Measurements from ENCODE around the gene CGNL1.

CGNL1 gene

DNA sequence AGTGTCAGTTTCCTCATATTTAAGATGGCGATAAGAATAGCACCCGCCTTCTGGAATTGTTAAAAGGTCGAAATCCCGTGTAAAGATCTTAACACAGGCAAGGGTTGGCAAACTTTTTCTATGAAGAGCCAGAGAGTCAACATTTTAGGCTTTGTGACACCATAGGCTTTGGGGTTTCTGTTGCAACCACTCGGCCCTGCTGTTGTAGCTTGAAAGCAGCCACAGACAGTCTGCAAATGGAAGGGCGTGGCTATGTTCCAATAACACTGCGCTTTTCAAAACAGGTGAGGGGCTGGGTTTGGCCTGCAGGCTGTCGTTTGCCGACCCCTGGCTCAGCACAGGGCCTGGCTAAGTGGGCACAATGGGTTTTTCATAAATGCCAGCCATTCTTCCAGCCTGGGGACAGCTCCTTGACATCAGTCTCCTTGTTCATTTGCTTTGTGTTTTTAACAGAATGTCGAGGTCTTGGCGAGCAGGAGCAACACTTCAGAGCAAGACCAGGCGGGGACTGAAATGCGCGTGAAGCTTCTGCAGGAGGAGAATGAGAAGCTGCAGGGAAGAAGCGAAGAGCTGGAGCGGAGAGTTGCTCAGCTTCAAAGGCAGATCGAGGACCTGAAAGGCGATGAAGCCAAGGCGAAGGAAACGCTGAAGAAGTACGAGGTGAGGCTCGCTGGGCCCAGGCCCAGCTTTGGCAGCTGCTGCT is 140.2 kb downstream of the CGNL1 start:
- in situ Hi-C loops (cut with MboI; ENCODE audit: low sequenced_read_pairs): no loop called here

DNA sequence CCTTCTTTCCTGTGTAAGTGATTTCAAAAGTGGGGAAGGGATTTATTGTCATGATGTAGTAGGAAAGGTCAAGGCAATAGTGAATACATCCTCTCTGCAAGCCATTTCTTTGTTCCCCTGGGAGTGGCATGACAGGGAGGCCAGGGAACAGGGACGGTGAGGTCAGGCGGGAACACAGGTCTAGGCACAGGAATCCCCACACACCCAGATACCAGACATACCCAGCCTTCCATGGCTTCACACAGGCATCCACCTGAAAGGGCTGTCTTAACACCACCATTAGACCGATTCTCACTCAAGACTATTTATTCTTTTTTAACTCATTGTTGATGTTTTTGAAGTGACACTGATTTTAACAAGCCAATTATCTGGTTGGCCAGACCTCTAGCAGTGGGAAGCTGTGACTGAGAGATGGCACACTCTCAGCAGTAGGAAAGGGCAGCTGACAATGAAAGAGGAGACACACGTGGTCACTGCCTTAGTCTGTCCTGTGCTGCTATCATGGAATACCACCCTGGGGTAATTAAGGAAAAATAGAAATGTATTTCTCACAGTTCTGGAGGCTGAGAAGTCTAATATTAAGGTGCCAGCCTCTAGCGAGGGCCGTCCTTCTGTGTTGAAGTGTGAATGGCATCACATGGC is 140.8 kb downstream of the CGNL1 start:
- in situ Hi-C loops (cut with MboI; ENCODE audit: low sequenced_read_pairs): no loop called here

DNA sequence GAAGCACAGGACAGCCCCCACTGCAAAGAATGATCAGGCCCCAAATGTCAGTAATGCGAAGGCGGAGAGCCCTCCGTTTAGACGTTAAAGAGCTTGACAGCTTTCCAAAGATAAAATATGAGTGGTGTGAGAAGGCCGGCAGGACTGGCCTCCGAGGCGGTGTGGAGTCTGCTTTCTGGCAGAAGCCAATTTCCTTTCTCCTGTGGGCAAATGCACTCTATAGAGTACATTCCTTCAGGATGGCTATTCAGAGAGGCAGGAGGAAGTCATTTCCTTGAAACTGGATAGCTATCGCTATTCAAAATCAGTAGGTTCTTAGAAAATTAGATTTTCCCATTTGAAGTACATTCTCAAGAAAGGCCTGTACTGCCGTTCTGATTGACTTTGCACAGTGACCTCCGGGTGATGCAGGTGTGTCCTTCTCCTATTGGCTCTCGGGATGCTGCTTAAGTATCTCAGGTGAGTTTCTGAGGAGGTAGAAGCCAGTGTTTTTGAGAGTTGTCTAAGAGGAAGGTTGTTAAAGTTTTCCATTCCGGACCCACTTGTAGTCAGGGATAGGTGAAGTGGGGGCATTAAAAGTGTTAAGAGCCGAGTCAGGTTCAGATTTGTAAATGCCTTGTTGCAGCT is 142.6 kb downstream of the CGNL1 start:
- in situ Hi-C loops (cut with MboI; ENCODE audit: low sequenced_read_pairs): no loop called here

DNA sequence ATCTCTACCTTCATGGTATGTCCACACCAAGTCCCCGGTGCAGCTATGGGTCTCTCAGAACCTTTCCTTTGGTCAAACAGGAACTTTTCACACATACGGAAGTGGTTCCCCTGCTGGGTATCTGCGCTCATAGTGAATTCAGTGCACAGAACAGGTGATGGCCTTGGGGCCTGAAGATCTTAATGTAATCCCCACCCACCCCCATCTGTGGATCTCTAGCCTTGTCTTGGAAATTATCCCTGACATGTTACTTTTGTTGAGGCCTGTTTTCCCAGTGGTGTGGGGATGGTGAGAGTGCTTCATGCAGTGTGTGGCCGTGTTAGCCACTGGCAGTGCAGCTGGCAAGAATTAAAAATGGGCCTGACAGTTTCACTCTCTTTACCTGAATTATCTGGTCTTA is 143.5 kb downstream of the CGNL1 start:
- in situ Hi-C loops (cut with MboI; ENCODE audit: low sequenced_read_pairs): loop anchor here (10.0 kb wide), 1 partner anchor 365 kb away; no protein-coding TSS in a partner anchor

DNA sequence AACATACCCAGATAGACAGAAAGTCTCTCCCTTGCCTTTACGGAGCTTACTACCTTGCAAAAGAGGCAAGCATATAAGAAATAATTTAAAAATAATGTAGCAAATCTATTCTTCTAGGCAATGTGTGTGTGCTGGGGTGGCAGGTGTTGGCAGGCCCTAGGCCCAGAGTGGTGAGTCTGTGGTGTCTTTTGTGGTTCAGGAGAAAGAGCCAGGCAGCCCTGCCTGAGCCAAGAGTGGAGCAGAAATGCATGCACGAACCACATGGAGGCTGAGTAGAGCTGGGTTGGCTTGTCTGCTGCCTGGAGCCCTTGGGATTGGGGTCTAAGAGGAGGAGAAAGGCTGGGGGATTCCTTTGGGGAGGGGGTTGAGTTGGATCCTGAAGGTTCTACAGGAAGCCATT is 145.2 kb downstream of the CGNL1 start:
- in situ Hi-C loops (cut with MboI; ENCODE audit: low sequenced_read_pairs): loop anchor here (10.0 kb wide), 1 partner anchor 367 kb away; no protein-coding TSS in a partner anchor

DNA sequence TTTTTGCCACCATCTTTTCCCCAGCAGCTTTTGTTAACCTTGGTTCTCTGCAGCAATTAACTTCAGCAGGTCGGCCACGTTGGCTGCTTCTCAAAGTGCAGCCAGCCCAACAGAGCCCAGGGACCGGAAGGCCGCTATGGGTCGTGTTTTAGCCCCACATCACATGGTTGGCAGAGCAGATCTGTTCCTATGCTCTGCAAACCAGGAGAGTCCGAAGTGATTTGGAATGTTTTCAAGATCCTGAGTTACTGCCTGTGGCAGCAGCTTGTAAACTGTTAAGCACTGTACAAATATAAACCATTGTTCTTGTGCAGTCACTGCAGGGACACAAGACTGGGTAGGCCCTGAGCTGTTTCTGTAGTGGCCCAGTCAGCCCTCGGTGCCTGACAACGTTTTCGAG is 145.8 kb downstream of the CGNL1 start:
- in situ Hi-C loops (cut with MboI; ENCODE audit: low sequenced_read_pairs): loop anchor here (10.0 kb wide), 1 partner anchor 367 kb away; no protein-coding TSS in a partner anchor

DNA sequence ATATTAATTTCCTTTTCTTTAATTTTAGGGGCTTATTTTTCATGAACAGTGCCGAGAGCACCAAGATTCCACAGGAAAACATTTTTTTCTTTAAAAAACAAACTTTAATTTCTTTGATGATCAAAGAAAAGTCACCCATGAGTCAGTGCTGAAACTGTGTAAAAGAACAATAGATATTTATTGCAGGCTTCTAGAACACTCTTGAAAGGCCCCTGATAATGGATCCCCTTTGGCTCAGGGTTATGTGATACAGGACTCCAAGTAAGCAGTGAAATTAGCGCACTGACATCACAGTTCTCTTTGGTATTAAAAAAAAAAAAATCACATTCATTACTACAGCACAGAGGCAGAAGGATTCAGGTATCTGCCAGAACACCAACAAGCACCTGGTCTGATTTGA is 149.3 kb downstream of the CGNL1 start:
- in situ Hi-C loops (cut with MboI; ENCODE audit: low sequenced_read_pairs): loop anchor here (5.0 to 25.0 kb wide), 3 partner anchors 183 to 1038 kb away; no protein-coding TSS in a partner anchor

DNA sequence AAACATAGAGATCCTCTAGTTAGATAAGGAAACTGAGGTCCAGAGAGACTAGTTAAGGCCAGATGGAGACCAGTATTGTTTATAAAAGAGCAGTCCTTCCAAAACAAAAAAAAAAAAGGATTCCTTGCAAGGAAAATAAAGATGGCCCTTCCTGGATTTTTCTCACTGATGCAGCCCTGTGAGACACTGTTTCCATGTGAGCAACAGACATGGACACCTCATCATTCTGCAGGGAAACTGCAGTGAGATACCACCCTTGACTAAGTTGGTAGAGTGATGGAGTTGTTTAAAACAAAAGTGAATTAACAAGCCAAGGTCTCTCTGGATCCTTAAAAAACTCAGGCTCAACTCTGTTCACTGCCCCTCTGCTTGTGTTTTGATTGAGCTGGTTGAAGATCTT is 149.8 kb downstream of the CGNL1 start:
- in situ Hi-C loops (cut with MboI; ENCODE audit: low sequenced_read_pairs): loop anchor here (5.0 to 25.0 kb wide), 3 partner anchors 184 to 1039 kb away; no protein-coding TSS in a partner anchor

DNA sequence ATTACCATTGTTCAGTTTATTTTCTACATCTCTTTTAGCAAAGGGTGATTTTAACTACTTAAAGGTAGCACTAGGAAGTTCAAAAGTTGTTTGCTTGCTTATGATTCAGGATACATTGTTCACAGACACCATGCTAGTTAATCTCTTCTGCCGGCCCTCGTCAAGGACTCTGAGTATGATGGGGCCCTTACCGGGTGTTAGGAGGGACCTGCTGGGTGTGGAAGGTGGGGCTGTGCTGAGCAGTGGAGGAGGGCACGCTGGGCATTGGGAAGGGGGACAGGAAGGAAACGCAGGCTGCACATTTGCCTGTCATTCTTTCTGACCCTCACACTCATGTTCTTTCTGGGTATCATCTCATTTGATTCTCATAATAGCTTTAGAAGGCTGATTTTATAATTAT is 150.3 kb downstream of the CGNL1 start:
- in situ Hi-C loops (cut with MboI; ENCODE audit: low sequenced_read_pairs): loop anchor here (5.0 to 25.0 kb wide), 3 partner anchors 184 to 1039 kb away; no protein-coding TSS in a partner anchor

DNA sequence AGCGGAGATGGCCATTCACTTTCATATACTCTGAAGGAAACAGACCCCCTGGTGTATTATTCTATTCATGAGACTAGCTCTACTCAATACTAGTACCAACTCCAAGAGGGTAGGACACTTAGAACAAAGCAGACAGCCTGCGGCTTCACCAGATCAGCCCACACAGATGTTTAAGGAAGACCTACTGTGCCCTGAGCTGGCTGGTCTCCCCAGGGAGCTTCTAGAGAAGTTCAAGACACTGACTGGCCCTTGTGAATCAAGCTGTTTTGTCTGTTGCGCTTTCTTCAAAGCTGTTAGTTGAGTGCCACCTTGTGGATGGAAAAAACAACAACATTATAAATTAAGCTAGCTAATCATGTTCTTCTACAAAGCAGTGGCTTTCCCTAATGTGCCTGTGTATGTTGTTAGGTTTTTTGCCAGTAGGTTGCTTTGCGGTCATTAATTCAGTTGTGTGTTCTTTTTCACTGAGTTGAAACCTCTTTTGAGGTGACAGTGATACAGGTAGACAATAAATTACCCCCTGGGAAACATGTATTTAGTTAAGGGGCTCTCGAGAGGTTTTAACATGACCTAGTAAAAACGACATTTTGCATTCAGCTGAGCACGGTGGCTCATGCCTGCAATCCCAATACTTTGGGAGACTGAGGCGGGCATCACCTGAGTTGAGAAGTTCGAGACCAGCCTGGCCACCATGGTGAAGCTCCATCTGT is 151.2 kb downstream of the CGNL1 start:
- in situ Hi-C loops (cut with MboI; ENCODE audit: low sequenced_read_pairs): loop anchor here (5.0 to 25.0 kb wide), 3 partner anchors 185 to 1040 kb away; no protein-coding TSS in a partner anchor

DNA sequence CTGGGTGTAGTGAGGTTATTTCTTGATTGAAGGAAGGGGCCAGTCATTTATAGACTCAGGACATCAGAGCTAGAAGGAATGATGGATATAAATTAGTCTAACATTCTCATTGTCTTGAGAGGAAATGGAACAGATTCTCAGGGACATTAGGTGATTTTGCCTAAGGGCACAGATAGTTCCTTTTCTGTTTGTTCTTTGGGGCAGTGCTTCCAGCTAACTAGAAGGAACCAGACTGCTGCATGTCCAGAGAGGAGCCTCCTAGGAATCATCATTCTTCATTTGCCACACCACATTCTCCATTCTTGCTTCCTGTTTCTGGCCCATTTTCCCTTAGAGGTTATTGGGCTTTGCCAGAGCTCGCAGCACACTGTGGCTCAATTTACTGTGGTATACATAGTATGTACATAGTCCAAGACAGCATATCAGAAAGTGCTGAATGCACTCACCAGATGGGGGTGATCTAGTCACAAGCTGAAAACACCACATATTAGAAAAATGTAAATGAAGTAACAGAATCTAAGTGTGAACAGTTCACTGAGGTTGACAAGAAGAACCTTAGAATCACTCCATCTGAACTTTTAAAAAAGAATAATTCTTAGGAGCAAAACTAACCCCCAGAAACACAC is 152.7 kb downstream of the CGNL1 start:
- in situ Hi-C loops (cut with MboI; ENCODE audit: low sequenced_read_pairs): loop anchor here (5.0 to 25.0 kb wide), 3 partner anchors 187 to 1042 kb away; no protein-coding TSS in a partner anchor

DNA sequence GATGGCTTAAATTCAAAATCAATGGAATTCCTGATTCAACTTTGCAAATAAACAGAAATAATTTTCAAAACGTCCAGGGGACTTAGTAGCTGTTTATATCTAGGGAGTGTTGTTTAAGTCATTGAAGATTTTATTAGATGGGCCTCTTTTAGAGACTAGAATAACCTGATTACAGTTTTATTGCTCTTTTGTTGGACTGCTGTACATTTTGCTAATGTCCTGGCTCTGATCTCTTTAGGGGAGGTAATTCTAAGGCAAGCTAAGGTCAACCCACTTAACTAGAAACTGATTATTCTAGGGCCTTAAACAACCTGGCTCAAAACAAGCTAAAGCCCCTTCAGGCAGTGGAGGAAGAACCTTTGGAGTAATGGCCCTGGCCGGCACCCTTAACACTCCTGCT is 153.4 kb downstream of the CGNL1 start:
- in situ Hi-C loops (cut with MboI; ENCODE audit: low sequenced_read_pairs): loop anchor here (5.0 to 25.0 kb wide), 3 partner anchors 187 to 1042 kb away; no protein-coding TSS in a partner anchor

DNA sequence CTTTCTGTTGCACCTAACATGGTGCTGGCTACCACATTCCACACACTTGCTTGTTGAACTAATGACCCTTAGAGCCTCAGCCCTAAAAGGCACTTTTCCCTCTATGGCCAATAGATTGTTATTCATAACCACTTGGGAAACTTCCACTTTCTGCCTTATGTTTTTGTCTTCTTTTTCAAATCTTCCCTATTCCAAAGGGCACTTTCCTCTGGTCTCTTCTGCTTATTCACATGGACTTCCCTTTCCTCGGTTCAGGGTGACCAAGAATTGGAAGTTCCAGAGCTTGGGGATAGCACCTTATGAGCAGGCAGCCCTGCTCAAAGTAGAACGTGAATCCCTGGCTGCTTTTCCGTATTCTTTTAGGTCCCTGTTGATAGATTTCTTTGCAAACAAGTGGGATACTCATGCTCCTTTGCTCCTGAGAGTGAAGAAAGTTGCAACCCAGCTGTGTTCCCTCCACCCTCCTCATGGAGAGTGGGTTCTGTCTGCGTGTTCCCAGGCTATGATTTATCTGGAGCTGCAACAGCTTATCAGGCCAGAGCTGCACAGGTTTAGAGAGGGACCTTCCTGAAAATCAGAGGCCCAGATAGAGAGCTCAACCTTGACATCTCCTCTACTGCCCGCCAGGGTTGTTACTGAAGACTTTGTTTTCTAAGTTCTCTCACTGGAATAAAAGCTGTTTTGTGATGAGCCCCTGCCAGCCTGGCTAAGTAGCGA is 156.6 kb downstream of the CGNL1 start:
- in situ Hi-C loops (cut with MboI; ENCODE audit: low sequenced_read_pairs): loop anchor here (25.0 kb wide), 1 partner anchor 1046 kb away; no protein-coding TSS in a partner anchor

DNA sequence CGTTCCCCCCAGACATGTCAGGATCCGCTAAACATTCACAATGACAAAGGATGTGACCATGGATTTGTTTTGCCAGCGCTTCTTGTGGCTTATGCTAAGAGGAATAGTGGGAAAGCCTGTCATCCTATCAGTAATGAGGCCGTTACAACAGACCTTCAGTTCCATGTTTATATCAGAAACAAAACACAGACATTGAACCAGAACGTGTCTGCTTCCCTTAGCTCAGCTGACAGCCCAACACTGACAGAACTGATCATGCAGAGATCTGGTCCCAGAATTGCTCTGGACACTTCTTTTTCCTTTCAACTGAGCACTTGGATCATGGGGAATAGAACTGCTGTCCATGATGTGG is 157.1 kb downstream of the CGNL1 start:
- in situ Hi-C loops (cut with MboI; ENCODE audit: low sequenced_read_pairs): loop anchor here (25.0 kb wide), 1 partner anchor 1046 kb away; no protein-coding TSS in a partner anchor

DNA sequence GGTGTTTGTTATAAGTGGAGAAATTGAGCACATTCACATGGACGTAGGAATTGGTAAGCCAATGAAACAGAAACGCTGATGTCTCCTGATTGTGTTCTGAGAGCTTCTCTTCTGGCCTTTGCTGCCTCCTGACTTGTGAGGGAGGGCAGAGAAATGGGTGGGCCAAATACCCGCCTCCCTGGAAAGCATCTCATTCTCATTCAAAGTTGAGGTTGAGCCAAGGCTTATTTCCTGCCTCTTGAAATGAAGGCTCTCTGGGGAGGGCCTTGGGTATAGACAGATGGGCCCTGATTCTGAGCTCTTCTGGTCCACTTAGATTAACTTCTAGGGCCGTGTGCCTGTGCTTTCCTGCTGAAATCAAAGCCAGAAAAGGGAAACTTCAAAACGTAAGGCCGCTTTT is 158.0 kb downstream of the CGNL1 start:
- in situ Hi-C loops (cut with MboI; ENCODE audit: low sequenced_read_pairs): loop anchor here (25.0 kb wide), 1 partner anchor 1047 kb away; no protein-coding TSS in a partner anchor

DNA sequence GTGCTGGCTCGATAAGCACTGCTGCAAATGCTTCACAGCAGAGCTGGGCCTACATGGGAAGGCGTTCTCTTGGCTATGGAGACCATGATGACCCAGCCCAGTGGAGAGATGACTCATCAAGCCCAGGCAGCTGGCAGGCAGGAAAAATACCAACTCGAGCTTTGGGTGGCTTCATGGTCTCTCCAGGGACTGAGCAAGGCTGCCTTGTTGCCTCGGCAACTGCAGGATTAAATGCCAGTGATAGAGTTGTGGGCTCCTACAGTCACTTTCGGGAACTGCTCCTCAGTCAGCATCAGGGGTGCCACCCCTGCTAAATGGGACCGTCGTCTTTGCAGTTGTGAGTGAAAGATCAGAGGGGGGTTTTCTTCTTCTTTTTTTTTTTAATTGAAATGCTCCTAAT is 160.8 kb downstream of the CGNL1 start:
- in situ Hi-C loops (cut with MboI; ENCODE audit: low sequenced_read_pairs): loop anchor here (25.0 kb wide), 1 partner anchor 1050 kb away; no protein-coding TSS in a partner anchor

DNA sequence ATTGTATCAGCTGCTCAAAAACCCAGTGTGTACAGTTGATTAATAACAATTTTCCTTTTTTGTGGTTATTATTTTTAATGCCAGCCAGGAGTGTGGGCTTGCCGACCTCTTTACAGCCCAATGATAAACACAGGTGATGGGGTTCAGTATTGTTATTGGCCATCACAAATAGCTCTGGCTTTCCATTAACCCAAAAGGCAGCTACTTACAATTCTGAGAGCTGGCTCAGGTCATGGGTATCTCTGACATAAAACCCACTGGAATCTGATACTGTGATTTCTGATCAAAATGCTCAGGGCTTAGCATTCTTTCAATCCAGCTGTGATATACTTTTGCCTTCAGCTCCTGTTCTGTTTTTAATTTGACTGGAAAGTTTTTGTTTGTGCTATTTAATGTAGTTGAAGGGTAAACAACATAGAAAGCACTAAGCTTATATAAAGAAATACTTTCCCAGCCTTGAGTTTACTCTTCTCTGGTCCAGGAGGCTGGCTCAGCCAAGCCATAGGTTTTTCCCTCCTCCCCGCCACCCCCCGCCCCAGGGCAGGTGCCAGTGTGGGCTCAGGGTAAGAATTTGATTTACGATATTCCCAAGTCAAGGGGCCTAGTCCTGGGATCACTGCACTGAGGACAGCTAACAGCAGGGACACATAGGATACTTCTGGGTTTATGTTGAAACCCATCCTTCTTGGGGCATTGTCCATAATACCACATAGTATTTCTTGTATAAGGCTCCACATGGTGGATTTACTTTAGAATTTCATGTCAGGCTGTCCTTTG is 161.4 kb downstream of the CGNL1 start:
- in situ Hi-C loops (cut with MboI; ENCODE audit: low sequenced_read_pairs): loop anchor here (25.0 kb wide), 1 partner anchor 1050 kb away; no protein-coding TSS in a partner anchor

DNA sequence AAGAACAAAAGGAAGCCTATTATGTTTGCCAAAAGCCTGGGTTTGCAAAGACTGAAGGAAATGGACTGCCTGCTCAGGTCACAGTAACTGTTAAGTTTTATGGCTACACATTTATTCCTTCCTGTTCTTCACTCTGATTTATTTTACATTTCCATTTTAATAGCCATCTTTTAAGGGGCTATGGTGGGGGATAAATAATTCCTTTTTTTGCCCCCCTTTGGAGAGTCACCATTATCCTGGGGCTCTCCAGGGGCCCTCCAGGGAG is 161.9 kb downstream of the CGNL1 start:
- in situ Hi-C loops (cut with MboI; ENCODE audit: low sequenced_read_pairs): loop anchor here (25.0 kb wide), 1 partner anchor 1051 kb away; no protein-coding TSS in a partner anchor

DNA sequence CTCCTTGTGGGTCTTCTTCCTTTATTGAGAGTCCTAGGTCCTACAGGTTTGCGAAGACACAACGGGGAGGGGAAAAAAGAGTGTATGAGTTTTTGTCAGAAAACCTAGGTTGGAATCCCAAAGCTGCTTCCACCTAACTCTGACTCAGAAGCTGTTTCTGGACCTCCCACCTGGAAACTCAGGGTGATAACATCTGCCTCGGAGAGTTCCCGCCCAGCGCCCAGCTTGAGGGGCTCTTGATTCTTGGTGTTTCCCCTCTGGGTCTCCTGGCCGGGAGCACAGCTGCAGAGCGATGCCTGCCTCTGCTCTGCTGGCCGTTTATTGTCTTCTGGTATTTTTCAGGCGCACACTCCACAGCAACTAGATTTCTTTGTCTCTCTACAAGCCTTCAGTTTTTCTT is 162.5 kb downstream of the CGNL1 start:
- in situ Hi-C loops (cut with MboI; ENCODE audit: low sequenced_read_pairs): loop anchor here (25.0 kb wide), 1 partner anchor 1052 kb away; no protein-coding TSS in a partner anchor
